Spleen (tissue), 7 donors: ENCODE measurements around the gene ZMYM4.

ENCODE experiments used
- CTCF ChIP-seq, 11 experiments: fragments of 200-600 bp in 7 of 11; fragments of 450-650 bp in 4 of 11; sonication (generic) in 4 of 11; IDR thresholded peaks in 8 of 11; conservative IDR thresholded peaks in 3 of 11; 1 replicate in 7 of 11; 2 replicates in 4 of 11; pipeline versions ENCODE4 v1.4.0 to v1.8.0; 2016 to 2021; ENCODE audit warnings: antibody characterized with exemption in 11 of 11, inconsistent platforms in 4 of 11, mild to moderate bottlenecking in 1 of 11
- POLR2A ChIP-seq, 3 donors: fragments of 450-650 bp; IDR thresholded peaks; one replicate each; pipeline ENCODE4 v1.5.1; 2017; ENCODE audit warnings: antibody characterized with exemption in 3 of 3, mild to moderate bottlenecking in 1 of 3
- POLR2AphosphoS5 ChIP-seq, 3 donors: sonication (generic); formaldehyde crosslinking; IDR thresholded peaks; one replicate each; pipeline ENCODE4 v1.5.1; 2017; ENCODE audit warnings: antibody characterized with exemption in 3 of 3
- donor health status: DM: no; HTN: no; CAD: no; lungs with moderate emphysema.
- donor health status: DM: no; HTN: no; CAD: no.
- donor health status: DM: no; HTN: no; CAD: no.

- TF ChIP-seq CTCF (IDR thresholded peaks at IDR 0.05 in 8 of 11, conservative IDR thresholded peaks at IDR 0.05 in 3 of 11) (no peak), POLR2AphosphoS5 (IDR thresholded peaks at IDR 0.05) (no peak), POLR2A (IDR thresholded peaks at IDR 0.05) (no peak)
Measured at GRCh38 chr1:35350872-35351271, 82.4 kb downstream of the ZMYM4 start.
